ENCODE results near the gene RFESD. TPM values are rescaled to one million over a fixed set of nuclear protein-coding genes. Genes with fewer than 3 reads are reported as not detected.

The RFESD gene
- total and polyA plus RNA-seq, 2 donors (not counting 1 experiment from before 2014, with no cell fraction given), result 1.5 to 1.9 TPM

- Histone ChIP-seq H4K20me1 (ENCODE audit: control insufficient read depth, insufficient read depth, low read length, poor library complexity, severe bottlenecking) (no peaks in the 10 kb centered on the region), H3K9me3 (ENCODE audit: control extremely low read depth in 1 of 3, control insufficient read depth in 2 of 3, insufficient read depth in 1 of 3, low read length in 2 of 3) (no peaks in the 10 kb centered on the region), H3K4me1 (ENCODE audit: control insufficient read depth in 2 of 2, insufficient read depth in 2 of 2, low read length in 2 of 2) (no peaks in the 10 kb centered on the region), H3K79me2 (ENCODE audit: control insufficient read depth, insufficient read depth, low read length) (no peaks in the 10 kb centered on the region), H3K27me3 (replicated peaks in 1 of 4; ENCODE audit: control extremely low read depth in 1 of 4, control insufficient read depth in 3 of 4, insufficient read depth in 4 of 4, low read length in 3 of 4) (peaks cover 0 to 4% (median 0%) of the 10 kb centered on the region in 4 experiments), H2AFZ (ENCODE audit: insufficient read depth, low read depth, low read length, poor library complexity, severe bottlenecking) (no peak overlapping the region), H3K4me3 (ENCODE audit: control extremely low read depth in 1 of 5, extremely low read depth in 1 of 5, insufficient read depth in 1 of 5, low read depth in 2 of 5, low read length in 4 of 5) (no peak overlapping the region), H3K36me3 (replicated peaks in 1 of 2; ENCODE audit: control extremely low read depth in 1 of 2, control insufficient read depth in 1 of 2, extremely low read depth in 1 of 2, insufficient read depth in 2 of 2, low read length in 1 of 2) (no peaks in the 10 kb centered on the region), H3K4me2 (replicated peaks; ENCODE audit: low read depth, low read length, poor library complexity, severe bottlenecking) (no peak overlapping the region), H3K9ac (ENCODE audit: low read length) (no peak overlapping the region), H3K27ac (ENCODE audit: low read length in 2 of 2) (no peak overlapping the region)
- CTCF ChIA-PET, result no interaction called here
- no peak for TF ChIP-seq EZH2 (IDR thresholded peaks at IDR 0.05; ENCODE audit: borderline replicate concordance, insufficient read depth, low read depth, low read length, poor library complexity, severe bottlenecking)
- TF ChIP-seq CTCF (IDR thresholded peaks at IDR 0.05), result no peak
- ATAC-seq (ENCODE audit: low read depth), result no peak
- POLR2A ChIA-PET, result no interaction called here
- H3K27me3 Mint-ChIP-seq, result peaks cover 3% of the 10 kb centered on the region
- H3K9me3 Mint-ChIP-seq (ENCODE audit: insufficient read depth), result peaks cover 4% of the 10 kb centered on the region
- H3K4me1 Mint-ChIP-seq, result no peaks in the 10 kb centered on the region
- H3K27ac Mint-ChIP-seq, result no peak overlapping the region
- DNase-seq, result no peak
- H3K4me3 Mint-ChIP-seq, result no peak overlapping the region
- intact Hi-C loops (cut with micrococcal nuclease), result no loop called here
Measured at GRCh38 chr5:95690333-95690732, 43.8 kb downstream of the RFESD start.

GRCh38 chr5:95697781-95698681, 51.5 kb downstream of the RFESD start:
- Histone ChIP-seq H3K27ac (ENCODE audit: low read length in 2 of 2) (no peak overlapping the region), H3K36me3 (replicated peaks in 1 of 2; ENCODE audit: control extremely low read depth in 1 of 2, control insufficient read depth in 1 of 2, extremely low read depth in 1 of 2, insufficient read depth in 2 of 2, low read length in 1 of 2) (no peaks in the 10 kb centered on the region), H3K4me2 (replicated peaks; ENCODE audit: low read depth, low read length, poor library complexity, severe bottlenecking) (no peak overlapping the region), H3K9me3 (ENCODE audit: control extremely low read depth in 1 of 3, control insufficient read depth in 2 of 3, insufficient read depth in 1 of 3, low read length in 2 of 3) (no peaks in the 10 kb centered on the region), H3K4me1 (ENCODE audit: control insufficient read depth in 2 of 2, insufficient read depth in 2 of 2, low read length in 2 of 2) (no peaks in the 10 kb centered on the region), H3K9ac (ENCODE audit: low read length) (no peak overlapping the region), H2AFZ (ENCODE audit: insufficient read depth, low read depth, low read length, poor library complexity, severe bottlenecking) (no peak overlapping the region), H4K20me1 (ENCODE audit: control insufficient read depth, insufficient read depth, low read length, poor library complexity, severe bottlenecking) (no peaks in the 10 kb centered on the region), H3K27me3 (replicated peaks in 1 of 4; ENCODE audit: control extremely low read depth in 1 of 4, control insufficient read depth in 3 of 4, insufficient read depth in 4 of 4, low read length in 3 of 4) (no peaks in the 10 kb centered on the region), H3K4me3 (ENCODE audit: control extremely low read depth in 1 of 5, extremely low read depth in 1 of 5, insufficient read depth in 1 of 5, low read depth in 2 of 5, low read length in 4 of 5) (no peak overlapping the region), H3K79me2 (ENCODE audit: control insufficient read depth, insufficient read depth, low read length) (no peaks in the 10 kb centered on the region)
- TF ChIP-seq CTCF (IDR thresholded peaks at IDR 0.05) (no peak), EZH2 (IDR thresholded peaks at IDR 0.05; ENCODE audit: borderline replicate concordance, insufficient read depth, low read depth, low read length, poor library complexity, severe bottlenecking) (no peak)
- DNase-seq (no peak), ATAC-seq (ENCODE audit: low read depth) (no peak)
- no peaks in the 10 kb centered on the region for H3K4me1 Mint-ChIP-seq
- CTCF ChIA-PET, result no interaction called here
- no peaks in the 10 kb centered on the region for H3K9me3 Mint-ChIP-seq (ENCODE audit: insufficient read depth)
- POLR2A ChIA-PET, result no interaction called here
- H3K27me3 Mint-ChIP-seq, result peaks cover 17% of the 10 kb centered on the region
- intact Hi-C loops (cut with micrococcal nuclease), result no loop called here
- 90% methylated on average over 3 of the region's 7 CpGs for WGBS (ENCODE audit: insufficient coverage)
- H3K27ac Mint-ChIP-seq, result no peak overlapping the region
- no peak overlapping the region for H3K4me3 Mint-ChIP-seq
